Stomach (tissue), 4 donors: Measurements from ENCODE around the gene IL24.

Source experiments
- POLR2A ChIP-seq, 4 donors: fragments of 450-650 bp; IDR thresholded peaks; one replicate each; pipeline ENCODE4 v1.6.1; 2016; ENCODE audit warnings: antibody characterized with exemption in 4 of 4, control low read depth in 2 of 4, mild to moderate bottlenecking in 1 of 4, moderate library complexity in 1 of 4
- POLR2AphosphoS5 ChIP-seq, 3 donors: sonication (generic); formaldehyde crosslinking; IDR thresholded peaks; one replicate each; pipeline ENCODE4 v1.6.1; 2016; ENCODE audit warnings: antibody characterized with exemption in 3 of 3

DNA sequence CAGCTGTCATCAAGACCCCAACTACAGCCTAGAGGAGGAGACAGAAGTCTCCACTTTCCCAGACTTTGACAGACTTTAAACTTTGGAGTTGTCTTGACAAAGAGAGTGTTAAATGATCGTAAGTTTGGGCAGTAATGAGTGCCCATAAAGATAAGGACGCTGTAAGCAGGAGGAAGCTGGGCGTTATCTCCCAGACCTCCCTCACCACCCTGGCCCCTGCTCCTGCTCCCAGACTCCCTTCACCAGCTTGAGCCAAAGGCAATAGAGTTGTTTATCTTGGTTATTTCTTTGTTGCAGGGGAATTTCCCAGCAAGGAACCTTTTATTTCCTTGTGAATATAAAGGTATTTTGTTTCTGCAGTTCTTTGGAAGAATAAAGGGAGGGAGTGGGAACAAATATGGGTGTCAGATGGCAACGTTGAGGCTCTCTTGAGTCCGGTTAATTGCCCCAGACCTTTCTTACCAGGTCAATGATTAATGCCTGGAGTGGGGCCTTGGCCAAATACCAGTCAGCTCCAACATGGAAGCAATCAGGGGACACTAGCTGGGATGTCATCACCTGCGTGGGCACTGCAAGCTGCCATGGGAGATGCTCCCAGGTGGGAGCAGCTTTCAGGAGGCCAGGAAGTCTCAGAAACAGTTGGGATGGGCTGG lies 44.6 kb downstream of the IL24 start:
- TF ChIP-seq POLR2A (IDR thresholded peaks at IDR 0.05) (no peak), POLR2AphosphoS5 (IDR thresholded peaks at IDR 0.05) (peak in 2 of 3 donors; percentile 61 to 73)
